HepG2 (cell line): ENCODE results near the gene SATB2. TPM values are rescaled to one million over a fixed set of nuclear protein-coding genes. Genes with fewer than 3 reads are reported as not detected.

Source experiments
- CHCHD3 ChIP-seq: sonication (generic); formaldehyde crosslinking; IDR thresholded peaks from 2 replicates; pipeline ENCODE4 v1.8.0; 2022; ENCODE audit warnings: mild to moderate bottlenecking, missing genetic modification reagents, moderate library complexity
- CTCF ChIP-seq: sonication (generic); formaldehyde crosslinking; IDR thresholded peaks from 2 replicates; pipeline ENCODE4 v1.5.0; 2020; ENCODE audit warnings: mild to moderate bottlenecking, missing genetic modification reagents, moderate library complexity
- E2F5 ChIP-seq: sonication (generic); formaldehyde crosslinking; conservative IDR thresholded peaks from 2 replicates; pipeline ENCODE4 v1.4.0; 2020; ENCODE audit warnings: missing genetic modification reagents
- FOXO4 ChIP-seq: sonication (generic); formaldehyde crosslinking; conservative IDR thresholded peaks from 2 replicates; pipeline ENCODE4 v1.8.1; 2023; ENCODE audit warnings: missing genetic modification reagents
- KDM5B ChIP-seq: sonication (generic); formaldehyde crosslinking; IDR thresholded peaks from 2 replicates; pipeline ENCODE4 v1.4.0; 2020; ENCODE audit warnings: missing genetic modification reagents, mild to moderate bottlenecking, borderline replicate concordance
- MLX ChIP-seq: IDR thresholded peaks from 2 replicates; pipeline ENCODE4 v1.6.1; 2016
- NFKBIZ ChIP-seq: IDR thresholded peaks from 2 replicates; pipeline ENCODE4 v1.6.1; 2018; ENCODE audit warnings: missing genetic modification reagents, missing compliant biosample characterization
- PRDM10 ChIP-seq: sonication (generic); formaldehyde crosslinking; IDR thresholded peaks from 2 replicates; pipeline ENCODE4 v1.4.0; 2020; ENCODE audit warnings: low read depth, missing genetic modification reagents
- RBFOX2 ChIP-seq: fragments of 200-400 bp; formaldehyde crosslinking; IDR thresholded peaks from 2 replicates; pipeline ENCODE4 v1.6.1; 2017; ENCODE audit warnings: low read depth, mild to moderate bottlenecking, low read length
- REL ChIP-seq: sonication (generic); formaldehyde crosslinking; conservative IDR thresholded peaks from 2 replicates; pipeline ENCODE4 v1.8.0; 2022; ENCODE audit warnings: mild to moderate bottlenecking, missing genetic modification reagents, moderate library complexity
- SP140L ChIP-seq: sonication (generic); formaldehyde crosslinking; IDR thresholded peaks from 2 replicates; pipeline ENCODE4 v1.4.0; 2020; ENCODE audit warnings: missing genetic modification reagents, borderline replicate concordance
- THYN1 ChIP-seq: sonication (generic); formaldehyde crosslinking; IDR thresholded peaks from 2 replicates; pipeline ENCODE4 v1.8.1; 2023; ENCODE audit warnings: low read depth, mild to moderate bottlenecking, moderate library complexity, missing genetic modification reagents, borderline replicate concordance
- ZKSCAN8 ChIP-seq: IDR thresholded peaks from 2 replicates; pipeline ENCODE4 v1.6.1; 2016; ENCODE audit warnings: borderline replicate concordance, missing genetic modification reagents, missing compliant biosample characterization
- ZNF124 ChIP-seq: sonication (generic); formaldehyde crosslinking; IDR thresholded peaks from 2 replicates; pipeline ENCODE4 v1.4.0; 2020; ENCODE audit warnings: missing genetic modification reagents
- ZNF18 ChIP-seq: sonication (generic); formaldehyde crosslinking; IDR thresholded peaks from 2 replicates; pipeline ENCODE4 v1.8.0; 2022; ENCODE audit warnings: mild to moderate bottlenecking, missing genetic modification reagents; ENCODE audit not compliant: insufficient replicate concordance
- ZNF205 ChIP-seq: IDR thresholded peaks from 2 replicates; pipeline ENCODE4 v1.6.1; 2018; ENCODE audit warnings: missing biosample characterization, missing genetic modification reagents
- ZNF788 ChIP-seq: sonication (generic); formaldehyde crosslinking; IDR thresholded peaks from 2 replicates; pipeline ENCODE4 v1.5.0; 2020; ENCODE audit warnings: mild to moderate bottlenecking, missing genetic modification reagents, borderline replicate concordance
- polyA plus RNA-seq, 8 experiments: library from polyadenylated mRNA; depleted of rRNA in 3 of 8; stranded (reverse) in 7 of 8; unstranded in 1 of 8; fragments of >200 nt; fragmentation: Illumina TruSeq in 4 of 8; extraction: Trizol in 4 of 8; gene quantifications; 2 replicates each; pipeline versions ENCODE4 v1.2.1 to v1.2.3, GENCODE V29; 2011 to 2016; ENCODE audit warnings: low read depth in 4 of 8, missing spikeins in 1 of 8, mixed read lengths in 1 of 8; ENCODE audit not compliant: insufficient read depth in 1 of 8
- total RNA-seq, 5 experiments: library from RNA; depleted of rRNA; stranded (reverse); fragments of >200 nt; fragmentation: Illumina TruSeq; extraction: Trizol; gene quantifications; 2 replicates each; pipeline ENCODE4 v1.2.3, GENCODE V29; 2016; ENCODE audit warnings: low read depth in 1 of 5

SATB2 gene
- total and polyA plus RNA-seq, 2 of the 13 experiments (the other 11 are each of a cell fraction or from before 2014, with no cell fraction given): 2.5 to 5.5 TPM

GRCh38 chr2:199459286-199460100 lies 1.8 kb upstream of the SATB2 start (continued):
- TF ChIP-seq REL (CRISPR knock-in tag) (no peak), FOXO4 (CRISPR knock-in tag) (no peak), ZKSCAN8 (CRISPR knock-in tag) (no peak; the same call in 1 of the 2 replicates), RBFOX2 (peak; percentile 81), CHCHD3 (CRISPR knock-in tag) (no peak), E2F5 (CRISPR knock-in tag) (0 out of 2 replicates have a peak, but pooled peaks have one; percentile 23), MLX (CRISPR knock-in tag) (peak; percentile 36; the same call in 1 of the 2 replicates), THYN1 (CRISPR knock-in tag) (no peak), ZNF124 (CRISPR knock-in tag) (no peak; the same call in 1 of the 2 replicates), PRDM10 (CRISPR knock-in tag) (peak; percentile 86), KDM5B (CRISPR knock-in tag) (peak; percentile 92; the same call in 1 of the 2 replicates), SP140L (CRISPR knock-in tag) (0 out of 2 replicates have a peak, but pooled peaks have one; percentile 41), ZNF788 (CRISPR knock-in tag) (peak; percentile 84), ZNF205 (CRISPR knock-in tag) (peak; percentile 81; the same call in 1 of the 2 replicates), CTCF (CRISPR knock-in tag) (peak; percentile 27; the same call in 1 of the 2 replicates), ZNF18 (CRISPR knock-in tag) (peak; percentile 71), NFKBIZ (CRISPR knock-in tag) (peak; percentile 17; the same call in 1 of the 2 replicates)
